Measurements from ENCODE around the gene ARHGAP21.
"Not testable (repeated sequence)": the region's sequence is repeated elsewhere in the genome, so short reads cannot be mapped to it uniquely, and the experiment has no call there.

ARHGAP21 gene

DNA sequence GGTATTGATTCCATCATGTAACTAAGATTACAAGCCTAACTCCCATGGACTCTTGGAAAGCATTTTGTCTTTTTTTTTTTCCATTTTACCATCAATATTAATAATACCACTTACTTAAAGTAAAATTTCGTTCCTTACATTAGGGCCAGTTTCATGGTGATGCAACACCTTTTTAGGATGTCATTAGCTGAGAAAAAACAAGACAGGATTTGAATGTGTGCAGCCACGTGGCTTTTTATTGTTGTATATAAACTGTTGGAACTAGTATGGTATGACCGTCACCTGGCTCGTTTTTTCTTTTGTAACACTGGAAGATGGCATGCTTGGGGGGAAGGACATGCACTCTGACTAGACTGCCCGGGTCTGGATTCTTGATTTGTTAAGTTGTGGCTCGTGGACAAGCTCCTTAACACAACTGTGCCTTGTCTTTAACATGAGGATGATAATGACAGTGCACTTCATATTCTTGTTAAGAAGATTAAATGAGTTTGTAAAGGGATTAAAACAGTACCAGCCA, 42.1 kb downstream of the ARHGAP21 start:
- DNase-seq: no peak

DNA sequence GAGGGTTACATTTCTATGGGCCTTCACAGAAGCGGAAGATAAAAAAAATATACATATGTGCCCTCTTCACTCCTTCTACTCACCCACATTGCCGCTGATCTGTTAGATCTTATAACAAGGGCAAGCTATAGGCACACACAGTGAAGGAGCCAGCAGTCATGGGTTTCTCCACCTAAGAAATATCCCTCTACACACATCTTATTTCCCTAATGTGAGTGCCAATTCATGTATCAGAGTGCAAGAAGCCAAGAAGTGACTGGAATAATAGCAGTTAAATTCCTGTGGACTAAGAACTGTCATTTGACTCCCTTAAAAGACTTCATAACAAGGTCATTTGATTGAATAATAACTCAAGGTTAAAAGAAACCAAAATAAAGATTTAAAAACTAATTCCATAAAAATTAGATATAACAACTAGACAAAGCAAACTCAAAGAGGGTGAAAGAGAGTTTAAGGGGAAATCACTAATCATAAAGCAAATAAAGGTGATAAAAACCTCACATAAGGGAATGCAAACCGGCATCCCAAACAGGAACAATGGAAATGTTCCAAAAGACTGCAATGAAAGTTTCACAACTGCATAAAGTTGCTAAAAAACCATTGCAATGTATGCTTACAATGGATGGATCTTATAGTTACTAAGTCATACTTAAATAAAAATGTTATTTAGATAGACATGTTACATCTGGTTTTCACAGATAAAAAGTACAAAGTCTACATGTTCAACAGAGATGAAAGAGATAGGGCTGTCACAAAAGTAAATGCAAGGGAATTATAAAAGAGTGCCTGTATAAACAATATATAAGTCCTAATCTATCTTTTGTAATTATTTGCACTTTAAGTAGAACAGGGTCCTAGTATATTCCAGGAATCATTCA, 42.8 kb downstream of the ARHGAP21 start:
- peak; percentile 56 for DNase-seq

DNA sequence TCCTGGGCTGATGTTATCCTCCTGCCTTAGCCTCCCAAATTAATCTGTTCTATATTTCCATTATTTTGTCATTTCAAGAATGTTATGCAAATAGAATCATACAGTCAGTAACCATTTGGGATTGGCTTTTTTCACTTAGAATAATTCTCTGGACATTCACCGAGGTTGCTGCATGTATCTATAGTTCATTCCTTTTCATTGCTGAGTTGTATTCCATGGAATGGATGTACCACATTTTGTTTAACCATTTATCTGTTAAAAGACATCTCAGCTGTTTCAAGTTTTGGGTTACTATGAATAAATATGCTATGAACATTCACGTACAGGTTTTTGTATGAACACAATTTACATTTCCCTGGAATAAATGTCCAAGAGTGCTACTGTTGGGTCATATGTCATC, 44.9 kb downstream of the ARHGAP21 start:
- no peak for DNase-seq

- DNase-seq: no peak
These were observed 48.6 kb downstream of the ARHGAP21 start for GRCh38 chr10:24674892-24675632.

GRCh38 chr10:24670964-24671670, 52.6 kb downstream of the ARHGAP21 start:
- no peak for DNase-seq

- DNase-seq: no peak
These were observed 54.3 kb downstream of the ARHGAP21 start for GRCh38 chr10:24669285-24669852.

DNA sequence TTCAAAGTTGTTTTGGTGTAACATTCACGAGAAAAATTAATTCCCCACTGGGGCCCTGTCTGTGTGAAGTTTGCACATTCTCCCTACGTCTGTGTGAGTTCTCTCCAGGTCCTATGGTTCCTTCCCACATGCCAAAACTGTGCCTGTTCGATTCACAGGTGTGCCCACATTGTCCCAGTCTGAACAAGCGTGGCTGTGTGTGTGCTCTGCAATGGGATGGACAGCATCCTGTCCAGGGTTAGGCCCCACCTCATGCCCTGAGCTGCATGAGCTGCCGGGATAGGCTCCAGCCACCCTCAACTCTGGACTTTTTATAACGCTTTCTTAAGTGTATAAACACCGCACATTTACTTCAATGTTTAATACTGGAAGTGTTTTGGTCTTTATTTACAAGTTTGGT, 55.4 kb downstream of the ARHGAP21 start:
- DNase-seq: no peak

GRCh38 chr10:24664991-24665390, 58.7 kb downstream of the ARHGAP21 start:
- DNase-seq: no peak

DNA sequence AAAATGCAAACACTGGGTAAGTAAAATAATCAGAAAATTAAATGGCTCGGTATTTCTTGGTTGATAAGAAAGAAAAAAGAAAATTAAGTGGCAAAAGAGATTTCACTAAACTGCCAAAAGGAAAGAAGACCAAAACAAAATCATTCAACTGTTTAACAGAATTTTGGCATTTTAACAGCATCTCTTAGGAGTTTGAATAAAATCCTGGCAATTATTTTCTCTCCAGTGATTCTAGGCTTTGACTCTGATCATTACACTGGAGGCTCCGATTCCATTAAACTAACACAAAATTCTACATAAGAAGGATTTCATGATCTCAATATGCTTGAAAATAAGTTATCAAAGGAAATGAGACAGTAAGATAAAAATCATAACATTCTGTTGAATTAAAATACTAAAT, 62.3 kb downstream of the ARHGAP21 start:
- no peak for DNase-seq

GRCh38 chr10:24658319-24658718, 65.4 kb downstream of the ARHGAP21 start:
- DNase-seq: not testable (repeated sequence)

DNA sequence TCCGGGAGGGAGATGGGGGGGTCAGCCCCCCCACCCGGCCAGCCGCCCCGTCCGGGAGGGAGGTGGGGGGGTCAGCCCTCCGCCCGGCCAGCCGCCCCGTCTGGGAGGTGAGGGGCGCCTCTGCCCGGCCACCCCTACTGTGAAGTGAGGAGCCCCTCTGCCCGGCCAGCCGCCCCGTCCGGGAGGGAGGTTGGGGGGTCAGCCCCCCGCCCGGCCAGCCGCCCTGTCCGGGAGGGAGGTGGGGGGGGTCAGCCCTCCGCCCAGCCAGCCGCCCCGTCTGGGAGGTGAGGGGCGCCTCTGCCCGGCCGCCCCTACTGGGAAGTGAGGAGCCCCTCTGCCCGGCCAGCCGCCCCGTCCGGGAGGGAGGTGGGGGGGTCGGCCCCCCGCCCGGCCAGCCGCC, 67.4 kb downstream of the ARHGAP21 start:
- not testable (repeated sequence) for DNase-seq

GRCh38 chr10:24652381-24652957, 71.2 kb downstream of the ARHGAP21 start:
- DNase-seq: no peak

GRCh38 chr10:24651923-24652322, 71.8 kb downstream of the ARHGAP21 start:
- DNase-seq: no peak

DNA sequence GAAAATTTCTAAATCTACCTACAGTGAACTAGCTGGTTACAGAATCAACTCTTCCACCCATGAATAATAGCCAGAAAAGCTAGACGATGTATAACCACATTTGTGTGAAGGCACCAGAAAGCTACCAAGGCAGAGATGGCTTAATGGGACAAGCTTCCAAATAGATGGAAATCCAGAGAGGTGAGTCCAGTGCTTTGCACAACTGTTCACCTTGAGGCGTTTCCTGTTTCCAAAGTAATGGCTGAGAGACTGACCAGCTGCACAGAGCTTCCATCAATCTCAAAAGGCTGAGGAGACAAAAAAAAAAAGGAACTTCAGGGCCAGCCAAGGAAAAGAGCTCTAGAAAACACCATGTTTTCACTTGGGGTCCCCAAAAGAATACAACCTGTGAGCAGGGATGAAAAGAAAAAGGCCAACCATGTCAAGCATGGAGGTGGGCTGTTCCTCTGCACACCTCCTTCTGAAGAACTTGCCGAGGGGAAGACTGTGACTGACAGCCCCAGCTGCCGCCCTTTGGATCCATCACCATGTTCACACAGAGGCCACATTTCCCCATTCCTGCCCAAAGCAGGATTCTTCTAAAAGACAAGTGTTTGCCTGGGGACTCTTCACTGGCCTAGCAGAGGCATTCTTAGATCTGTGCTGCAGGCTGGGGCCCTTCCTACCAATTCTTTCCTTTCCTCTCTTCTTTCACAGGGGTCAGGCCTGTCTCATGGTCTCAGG, 72.9 kb downstream of the ARHGAP21 start:
- DNase-seq: no peak

DNA sequence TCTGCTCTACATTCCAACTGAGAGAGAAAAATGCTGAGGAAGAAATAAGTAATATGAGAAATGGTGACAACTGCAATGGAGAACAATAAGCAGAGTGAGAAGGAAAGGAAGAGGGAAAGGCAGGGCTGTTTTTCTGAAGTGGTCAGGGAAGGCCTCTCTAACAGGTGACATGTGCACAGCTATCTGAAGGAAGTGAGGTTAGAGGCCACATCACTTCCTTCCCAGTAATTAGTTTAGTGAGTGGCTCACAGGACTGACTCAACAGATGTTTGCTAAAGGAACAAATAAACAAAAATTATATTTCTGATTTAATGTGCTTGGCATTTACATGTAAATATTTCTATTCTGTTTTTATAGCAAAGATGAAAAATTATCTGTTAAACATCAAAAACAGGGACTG, 77.9 kb downstream of the ARHGAP21 start:
- no peak for DNase-seq

DNA sequence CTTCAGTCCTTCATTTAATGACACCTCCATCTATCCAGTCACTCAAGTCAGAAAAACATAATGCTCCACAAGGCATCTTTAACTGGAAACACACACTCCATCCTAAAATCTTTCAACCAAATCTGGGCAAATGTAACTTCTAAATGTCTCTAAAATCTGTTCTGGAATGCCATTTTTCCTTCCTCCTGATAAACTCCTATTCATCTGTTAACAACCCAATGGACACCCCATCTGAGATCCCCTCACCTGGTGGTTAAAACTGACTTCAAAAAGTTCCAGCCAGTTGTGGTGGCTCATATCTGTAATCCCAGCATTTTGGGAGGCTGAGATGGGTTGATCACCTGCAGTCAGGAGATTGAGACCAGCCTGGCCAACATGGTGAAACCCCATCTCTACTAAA, 78.7 kb downstream of the ARHGAP21 start:
- DNase-seq: no peak

DNA sequence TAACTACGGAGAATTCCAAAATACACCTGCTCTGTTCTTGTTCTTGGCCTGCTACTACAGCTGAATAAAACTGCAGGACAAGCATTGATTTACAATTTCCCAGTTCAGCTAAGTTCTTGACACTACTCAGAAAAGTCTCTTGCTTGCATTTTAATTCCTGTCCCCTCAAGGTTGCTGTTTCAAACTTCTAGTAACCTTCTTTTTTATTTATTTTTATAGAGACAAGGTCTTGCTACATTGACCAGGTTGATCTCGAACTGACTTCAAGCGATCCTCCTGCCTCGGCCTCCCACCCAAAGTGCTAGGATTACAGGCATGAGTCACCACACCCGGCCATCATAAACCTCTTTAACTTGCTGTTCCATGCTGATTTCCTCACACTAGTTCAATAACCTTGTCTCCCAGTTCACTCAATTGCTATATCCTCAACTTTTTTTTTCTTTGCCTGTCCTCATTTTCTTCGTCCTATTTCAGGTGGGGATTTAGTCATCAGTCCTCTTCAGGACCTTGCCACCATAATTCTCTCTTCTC, 79.9 kb downstream of the ARHGAP21 start:
- no peak for DNase-seq

GRCh38 chr10:24642921-24643678, 80.6 kb downstream of the ARHGAP21 start:
- DNase-seq: peak; percentile 84

DNA sequence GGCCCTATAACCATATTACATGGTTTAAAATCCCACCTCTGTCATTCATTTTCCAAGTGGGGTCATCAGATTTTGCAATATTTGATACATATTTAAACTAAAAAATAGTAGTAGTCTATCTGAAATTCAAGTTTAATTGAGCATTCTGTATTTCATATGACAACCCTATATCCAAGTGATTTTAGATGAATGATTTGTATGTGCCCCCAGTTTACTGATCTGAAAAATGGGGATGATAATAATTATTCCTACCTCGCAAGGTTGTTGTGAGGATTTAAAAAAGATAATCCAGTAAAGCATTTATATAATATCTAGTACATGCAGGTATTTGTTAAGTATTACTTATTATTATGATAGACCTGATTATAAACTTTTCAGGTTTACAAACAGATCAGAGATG, 84.6 kb downstream of the ARHGAP21 start:
- DNase-seq: no peak

DNA sequence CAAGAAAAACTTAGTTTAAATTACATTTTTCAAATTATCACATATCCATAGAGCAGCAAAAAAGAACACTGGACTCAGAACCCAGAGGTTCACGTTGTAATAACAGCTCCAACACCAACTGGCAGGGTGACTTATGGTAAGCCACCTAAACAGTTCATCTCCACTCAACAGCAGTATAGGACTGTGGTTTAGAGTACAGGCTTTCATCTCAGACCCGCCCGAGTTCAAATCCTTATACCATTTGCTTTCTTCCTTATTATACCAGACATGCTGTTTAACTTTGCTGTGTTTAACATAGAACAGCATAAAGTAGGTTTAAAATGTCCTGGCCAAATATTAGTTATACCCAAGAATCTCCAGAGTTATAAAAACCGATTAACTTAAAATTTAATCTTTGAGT, 97.9 kb downstream of the ARHGAP21 start:
- DNase-seq: no peak

GRCh38 chr10:24623383-24623782, 100.3 kb downstream of the ARHGAP21 start:
- no peak for DNase-seq

Data from fibroblast of skin of right biceps (primary cell).